GM12878 (cell line): ENCODE measurements around the gene ATP5PO. TPM values are rescaled to one million over a fixed set of nuclear protein-coding genes. Genes with fewer than 3 reads are reported as not detected.

Experiments
- ATAC-seq: fragments of 200-7000 bp; cut with Tn5 transposase; 3 replicates; pipeline ENCODE4 v1.9.1; 2020; ENCODE audit warnings: mild to moderate bottlenecking, moderate library complexity
- BruUV-seq: library from RNA; stranded (reverse); fragments of 400-500 nt; replicated peaks from 2 replicates; lab custom pipeline; 2021; lab: Mats Ljungman, UMichigan
- CTCF ChIA-PET: fragments of 300-600 bp; sonication (Branson Sonifier 250); formaldehyde crosslinking; extraction: SDS; loops from one replicate; lab custom pipeline; 2021; ENCODE audit warnings: inconsistent platforms; lab: Yijun Ruan, JAX
- POLR2A ChIA-PET: fragments of 350-600 bp; formaldehyde crosslinking; extraction: SDS; loops from one replicate; lab custom pipeline; 2021; ENCODE audit warnings: inconsistent platforms; lab: Charles Lee
- RAD21 ChIA-PET: fragments of 300-600 bp; sonication (Branson Sonifier 250); formaldehyde crosslinking; loops from one replicate; lab custom pipeline; 2023; ENCODE audit warnings: antibody characterized with exemption; ENCODE audit not compliant: unreplicated experiment; lab: Charles Lee
- SMC1A ChIA-PET: fragments of 300-600 bp; sonication (Branson Sonifier 250); formaldehyde crosslinking; loops from one replicate; lab custom pipeline; 2023; ENCODE audit not compliant: unreplicated experiment, uncharacterized antibody; lab: Charles Lee
- DNase-seq: peaks from one replicate; pipeline ENCODE4 v3.0.0-alpha.2; 2011; ENCODE audit warnings: low read depth, low spot score
- FAIRE-seq: peaks from 3 replicates; lab custom pipeline; 2011; peaks lifted over from hg19 to GRCh38; lab: Jason Lieb, UNC
- H2AFZ ChIP-seq: 2 replicates; pipeline ENCODE4 v1.6.0; 2011; ENCODE audit warnings: low read depth, low read length, control low read depth; ENCODE audit not compliant: control insufficient read depth
- H3K27ac ChIP-seq: 2 replicates; pipeline ENCODE4 v1.5.1; 2011; ENCODE audit warnings: control low read depth; ENCODE audit not compliant: control insufficient read depth, insufficient read depth
- H3K27me3 ChIP-seq, 2 experiments: replicated peaks in 1 of 2; 2 replicates each; pipeline versions ENCODE4 v1.6.0 to v1.6.1; 2011; ENCODE audit warnings: low read length in 1 of 2; ENCODE audit not compliant: control insufficient read depth in 2 of 2, insufficient read depth in 2 of 2
- H3K36me3 ChIP-seq, 2 experiments: 2 replicates each; pipeline ENCODE4 v1.5.1; 2011; ENCODE audit warnings: low read length in 1 of 2; ENCODE audit not compliant: control insufficient read depth in 2 of 2, insufficient read depth in 2 of 2
- H3K4me1 ChIP-seq: 2 replicates; pipeline ENCODE4 v1.6.1; 2011; ENCODE audit warnings: mild to moderate bottlenecking, low read length, moderate library complexity, mixed read lengths; ENCODE audit not compliant: control insufficient read depth, insufficient read depth
- H3K4me2 ChIP-seq: 2 replicates; pipeline ENCODE4 v1.6.0; 2011; ENCODE audit warnings: control low read depth; ENCODE audit not compliant: control insufficient read depth, insufficient read depth
- H3K4me3 ChIP-seq: fragments of 200-600 bp; sonication (generic); 2 replicates; pipeline ENCODE4 v1.5.1; 2016
- H3K79me2 ChIP-seq: 2 replicates; pipeline ENCODE4 v1.6.0; 2011; ENCODE audit warnings: low read length; ENCODE audit not compliant: control insufficient read depth, insufficient read depth
- H3K9ac ChIP-seq: 2 replicates; pipeline ENCODE4 v1.8.0; 2011; ENCODE audit warnings: low read length, control low read depth, mixed read lengths; ENCODE audit not compliant: control insufficient read depth, insufficient read depth
- H3K9me3 ChIP-seq: replicated peaks from 3 replicates; pipeline ENCODE4 v1.5.1; 2011; ENCODE audit warnings: mild to moderate bottlenecking, low read length; ENCODE audit not compliant: control insufficient read depth, insufficient read depth
- H4K20me1 ChIP-seq: 2 replicates; pipeline ENCODE4 v1.6.0; 2011; ENCODE audit not compliant: control insufficient read depth, insufficient read depth
- CBX5 ChIP-seq: sonication (generic); IDR thresholded peaks from 2 replicates; pipeline ENCODE4 v1.6.1; 2016; ENCODE audit warnings: low read depth, moderate library complexity, mild to moderate bottlenecking, inconsistent platforms
- FOXK2 ChIP-seq: fragments of 450-650 bp; IDR thresholded peaks from 2 replicates; pipeline ENCODE4 v1.6.1; 2017; ENCODE audit warnings: mild to moderate bottlenecking, moderate library complexity
- GABPA ChIP-seq: IDR thresholded peaks from 2 replicates; pipeline ENCODE4 v1.6.1; 2014; ENCODE audit warnings: antibody characterized with exemption, low read depth, mild to moderate bottlenecking, inconsistent platforms
- KDM1A ChIP-seq: fragments of 200-600 bp; sonication (generic); IDR thresholded peaks from 2 replicates; pipeline ENCODE4 v1.6.1; 2016; ENCODE audit warnings: borderline replicate concordance
- NFXL1 ChIP-seq: fragments of 450-650 bp; IDR thresholded peaks from 2 replicates; pipeline ENCODE4 v1.6.1; 2017; ENCODE audit warnings: antibody characterized with exemption, mild to moderate bottlenecking, borderline replicate concordance
- PAX8 ChIP-seq: fragments of 450-650 bp; IDR thresholded peaks from 2 replicates; pipeline ENCODE4 v1.6.1; 2017; ENCODE audit warnings: mild to moderate bottlenecking, moderate library complexity
- SMARCA5 ChIP-seq: fragments of 450-650 bp; IDR thresholded peaks from 2 replicates; pipeline ENCODE4 v1.6.1; 2017; ENCODE audit warnings: mild to moderate bottlenecking
- TARDBP ChIP-seq: IDR thresholded peaks from 2 replicates; pipeline ENCODE4 v1.6.1; 2016; ENCODE audit warnings: borderline replicate concordance
- ZNF217 ChIP-seq: fragments of 450-650 bp; IDR thresholded peaks from 2 replicates; pipeline ENCODE4 v1.6.1; 2017; ENCODE audit warnings: antibody characterized with exemption, mild to moderate bottlenecking
- ZNF384 ChIP-seq: IDR thresholded peaks from 2 replicates; pipeline ENCODE4 v1.6.1; 2012; ENCODE audit warnings: low read depth, mild to moderate bottlenecking, low read length, improper control_type of control experiment, borderline replicate concordance
- WGBS: methylation state at CpG from one replicate; pipeline ENCODE4 v1.1.6; 2016; ENCODE audit warnings: low lambda C conversion rate; ENCODE audit not compliant: insufficient replicate concordance, insufficient coverage; ENCODE audit errors: missing lambda C conversion rate; 5-methylcytosine and 5-hydroxymethylcytosine counted together
- in situ Hi-C: fragments of 300-500 bp; cut with MboI; formaldehyde crosslinking; loops from 9 replicates; pipeline ENCODE4 v1.14.3; 2018; ENCODE audit warnings: mixed read lengths
- intact Hi-C: fragments of 100-400 bp; cut with micrococcal nuclease; formaldehyde crosslinking; loops from one replicate; pipeline ENCODE4 v1.14.2; 2022; ENCODE audit not compliant: unreplicated experiment
- polyA plus RNA-seq, 11 experiments: library from polyadenylated mRNA; depleted of rRNA in 4 of 11; unstranded in 6 of 11; stranded (reverse) in 5 of 11; fragments of >200 nt; fragmentation: Nextera tagmentation in 4 of 11; fragmentation: Illumina TruSeq in 1 of 11; extraction: Ambion mirVana in 4 of 11; extraction: Trizol in 1 of 11; gene quantifications; 1 replicate in 1 of 11; 2 replicates in 10 of 11; pipeline versions ENCODE4 v1.2.1 to v1.2.3, GENCODE V29; 2011 to 2016; ENCODE audit warnings: inconsistent platforms in 2 of 11, missing spikeins in 2 of 11, low read depth in 1 of 11
- total RNA-seq, 4 experiments: library from RNA; depleted of rRNA in 3 of 4; stranded (reverse); fragments of >200 nt in 3 of 4; fragmentation: Illumina TruSeq in 1 of 4; extraction: Trizol in 1 of 4; gene quantifications; 2 replicates each; pipeline versions ENCODE4 v1.2.1 to v1.2.3, GENCODE V29; 2013 to 2021
- TF ChIP-seq, protein P1 (sequence below): fragments of 450-650 bp; IDR thresholded peaks from 2 replicates; pipeline ENCODE4 v1.6.1; 2017; ENCODE audit warnings: mild to moderate bottlenecking
- TF ChIP-seq, protein P2 (sequence below): IDR thresholded peaks from 2 replicates; pipeline ENCODE4 v1.6.1; 2011; ENCODE audit warnings: low read depth, mild to moderate bottlenecking, low read length, moderate library complexity, borderline replicate concordance; ENCODE audit errors: extremely low read depth
- TF ChIP-seq, protein P3 (sequence below): fragments of 450-650 bp; IDR thresholded peaks from 2 replicates; pipeline ENCODE4 v1.6.1; 2017; ENCODE audit warnings: mild to moderate bottlenecking, moderate library complexity
- TF ChIP-seq, protein P4 (sequence below): IDR thresholded peaks from 2 replicates; pipeline ENCODE4 v1.6.1; 2012; ENCODE audit warnings: low read depth, low read length, improper control_type of control experiment
- TF ChIP-seq, protein P5 (sequence below): IDR thresholded peaks from 2 replicates; pipeline ENCODE4 v1.6.1; 2011; ENCODE audit warnings: borderline replicate concordance, low read depth, mild to moderate bottlenecking, moderate library complexity, mixed read lengths, low read length; ENCODE audit not compliant: insufficient read depth; ENCODE audit errors: extremely low read length

Gene ATP5PO
- total and polyA plus RNA-seq, 10 of the 15 experiments (the other 5 are each of a cell fraction or from before 2014, with no cell fraction given): 251 to 1,656 (median 470) TPM

DNA sequence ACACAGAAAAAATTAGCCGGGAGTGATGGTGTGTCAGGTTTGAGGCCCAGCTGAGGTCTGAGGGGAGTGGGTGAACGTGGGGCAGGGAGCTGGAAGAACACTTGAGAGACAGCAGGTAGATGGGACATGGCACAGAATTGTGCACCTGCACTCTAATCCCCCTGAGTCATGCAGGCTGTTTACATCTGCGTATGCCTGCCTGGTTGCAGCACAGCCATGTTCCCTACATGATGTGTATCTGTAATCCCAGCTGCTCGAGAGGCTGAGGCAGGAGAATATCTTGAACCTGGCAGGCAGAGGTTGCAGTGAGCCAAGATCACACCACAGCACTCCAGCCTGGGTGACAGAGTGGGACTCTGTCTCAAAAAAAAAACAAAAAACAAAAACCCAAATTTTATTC is 44.8 kb downstream of the ATP5PO start:
- no peak overlapping the region for H2AFZ ChIP-seq
- no peak overlapping the region for H3K4me2 ChIP-seq
- H3K27ac ChIP-seq: no peak overlapping the region
- no peaks in the 10 kb centered on the region for H3K79me2 ChIP-seq
- ChIA-PET POLR2A (no interaction called here), SMC1A (no interaction called here), CTCF (interaction anchor here (1.0 to 1.2 kb wide), 2 partner anchors 9 to 265 kb away, joined by 3 read pairs; no protein-coding TSS in a partner anchor), RAD21 (no interaction called here)
- H3K4me1 ChIP-seq: no peaks in the 10 kb centered on the region
- H3K9ac ChIP-seq: no peak overlapping the region
- intact Hi-C loops: no loop called here
- H3K4me3 ChIP-seq: no peak overlapping the region
- no peaks in the 10 kb centered on the region for H3K27me3 ChIP-seq
- H3K9me3 ChIP-seq: no peaks in the 10 kb centered on the region
- no peak for TF ChIP-seq KDM1A
- TF ChIP-seq, protein P1, sequence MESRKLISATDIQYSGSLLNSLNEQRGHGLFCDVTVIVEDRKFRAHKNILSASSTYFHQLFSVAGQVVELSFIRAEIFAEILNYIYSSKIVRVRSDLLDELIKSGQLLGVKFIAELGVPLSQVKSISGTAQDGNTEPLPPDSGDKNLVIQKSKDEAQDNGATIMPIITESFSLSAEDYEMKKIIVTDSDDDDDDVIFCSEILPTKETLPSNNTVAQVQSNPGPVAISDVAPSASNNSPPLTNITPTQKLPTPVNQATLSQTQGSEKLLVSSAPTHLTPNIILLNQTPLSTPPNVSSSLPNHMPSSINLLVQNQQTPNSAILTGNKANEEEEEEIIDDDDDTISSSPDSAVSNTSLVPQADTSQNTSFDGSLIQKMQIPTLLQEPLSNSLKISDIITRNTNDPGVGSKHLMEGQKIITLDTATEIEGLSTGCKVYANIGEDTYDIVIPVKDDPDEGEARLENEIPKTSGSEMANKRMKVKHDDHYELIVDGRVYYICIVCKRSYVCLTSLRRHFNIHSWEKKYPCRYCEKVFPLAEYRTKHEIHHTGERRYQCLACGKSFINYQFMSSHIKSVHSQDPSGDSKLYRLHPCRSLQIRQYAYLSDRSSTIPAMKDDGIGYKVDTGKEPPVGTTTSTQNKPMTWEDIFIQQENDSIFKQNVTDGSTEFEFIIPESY: no peak
- TF ChIP-seq PAX8: no peak
- TF ChIP-seq, protein P2, sequence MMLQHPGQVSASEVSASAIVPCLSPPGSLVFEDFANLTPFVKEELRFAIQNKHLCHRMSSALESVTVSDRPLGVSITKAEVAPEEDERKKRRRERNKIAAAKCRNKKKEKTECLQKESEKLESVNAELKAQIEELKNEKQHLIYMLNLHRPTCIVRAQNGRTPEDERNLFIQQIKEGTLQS: no peak
- TF ChIP-seq, protein P3, sequence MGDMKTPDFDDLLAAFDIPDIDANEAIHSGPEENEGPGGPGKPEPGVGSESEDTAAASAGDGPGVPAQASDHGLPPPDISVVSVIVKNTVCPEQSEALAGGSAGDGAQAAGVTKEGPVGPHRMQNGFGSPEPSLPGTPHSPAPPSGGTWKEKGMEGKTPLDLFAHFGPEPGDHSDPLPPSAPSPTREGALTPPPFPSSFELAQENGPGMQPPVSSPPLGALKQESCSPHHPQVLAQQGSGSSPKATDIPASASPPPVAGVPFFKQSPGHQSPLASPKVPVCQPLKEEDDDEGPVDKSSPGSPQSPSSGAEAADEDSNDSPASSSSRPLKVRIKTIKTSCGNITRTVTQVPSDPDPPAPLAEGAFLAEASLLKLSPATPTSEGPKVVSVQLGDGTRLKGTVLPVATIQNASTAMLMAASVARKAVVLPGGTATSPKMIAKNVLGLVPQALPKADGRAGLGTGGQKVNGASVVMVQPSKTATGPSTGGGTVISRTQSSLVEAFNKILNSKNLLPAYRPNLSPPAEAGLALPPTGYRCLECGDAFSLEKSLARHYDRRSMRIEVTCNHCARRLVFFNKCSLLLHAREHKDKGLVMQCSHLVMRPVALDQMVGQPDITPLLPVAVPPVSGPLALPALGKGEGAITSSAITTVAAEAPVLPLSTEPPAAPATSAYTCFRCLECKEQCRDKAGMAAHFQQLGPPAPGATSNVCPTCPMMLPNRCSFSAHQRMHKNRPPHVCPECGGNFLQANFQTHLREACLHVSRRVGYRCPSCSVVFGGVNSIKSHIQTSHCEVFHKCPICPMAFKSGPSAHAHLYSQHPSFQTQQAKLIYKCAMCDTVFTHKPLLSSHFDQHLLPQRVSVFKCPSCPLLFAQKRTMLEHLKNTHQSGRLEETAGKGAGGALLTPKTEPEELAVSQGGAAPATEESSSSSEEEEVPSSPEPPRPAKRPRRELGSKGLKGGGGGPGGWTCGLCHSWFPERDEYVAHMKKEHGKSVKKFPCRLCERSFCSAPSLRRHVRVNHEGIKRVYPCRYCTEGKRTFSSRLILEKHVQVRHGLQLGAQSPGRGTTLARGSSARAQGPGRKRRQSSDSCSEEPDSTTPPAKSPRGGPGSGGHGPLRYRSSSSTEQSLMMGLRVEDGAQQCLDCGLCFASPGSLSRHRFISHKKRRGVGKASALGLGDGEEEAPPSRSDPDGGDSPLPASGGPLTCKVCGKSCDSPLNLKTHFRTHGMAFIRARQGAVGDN: no peak
- no peak for TF ChIP-seq SMARCA5
- no peak for TF ChIP-seq GABPA
- no peak for TF ChIP-seq TARDBP
- no peak for TF ChIP-seq ZNF384
- TF ChIP-seq CBX5: no peak
- no peak for TF ChIP-seq FOXK2
- no peak for TF ChIP-seq NFXL1
- TF ChIP-seq, protein P4, sequence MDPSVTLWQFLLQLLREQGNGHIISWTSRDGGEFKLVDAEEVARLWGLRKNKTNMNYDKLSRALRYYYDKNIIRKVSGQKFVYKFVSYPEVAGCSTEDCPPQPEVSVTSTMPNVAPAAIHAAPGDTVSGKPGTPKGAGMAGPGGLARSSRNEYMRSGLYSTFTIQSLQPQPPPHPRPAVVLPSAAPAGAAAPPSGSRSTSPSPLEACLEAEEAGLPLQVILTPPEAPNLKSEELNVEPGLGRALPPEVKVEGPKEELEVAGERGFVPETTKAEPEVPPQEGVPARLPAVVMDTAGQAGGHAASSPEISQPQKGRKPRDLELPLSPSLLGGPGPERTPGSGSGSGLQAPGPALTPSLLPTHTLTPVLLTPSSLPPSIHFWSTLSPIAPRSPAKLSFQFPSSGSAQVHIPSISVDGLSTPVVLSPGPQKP: no peak
- TF ChIP-seq ZNF217: no peak
- TF ChIP-seq, protein P5, sequence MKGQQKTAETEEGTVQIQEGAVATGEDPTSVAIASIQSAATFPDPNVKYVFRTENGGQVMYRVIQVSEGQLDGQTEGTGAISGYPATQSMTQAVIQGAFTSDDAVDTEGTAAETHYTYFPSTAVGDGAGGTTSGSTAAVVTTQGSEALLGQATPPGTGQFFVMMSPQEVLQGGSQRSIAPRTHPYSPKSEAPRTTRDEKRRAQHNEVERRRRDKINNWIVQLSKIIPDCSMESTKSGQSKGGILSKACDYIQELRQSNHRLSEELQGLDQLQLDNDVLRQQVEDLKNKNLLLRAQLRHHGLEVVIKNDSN: no peak
- no peaks in the 10 kb centered on the region for H4K20me1 ChIP-seq
- FAIRE-seq (no peak), ATAC-seq (no peak), DNase-seq (no peak)
- WGBS: 46% methylated on average over 4 of the region's 4 CpGs
- in situ Hi-C loops: no loop called here
- H3K36me3 ChIP-seq: no peaks in the 10 kb centered on the region
- no TSS peak for BruUV-seq
